GM12892 (cell line): ENCODE data around the gene RFPL1.

Source experiments
- POLR2A ChIP-seq: IDR thresholded peaks from 2 replicates; pipeline ENCODE4 v1.6.1; 2011; ENCODE audit warnings: low read depth, low read length, control low read depth
- POLR2AphosphoS5 ChIP-seq: IDR thresholded peaks from 2 replicates; pipeline ENCODE4 v1.6.1; 2011; ENCODE audit warnings: low read depth, low read length, control low read depth

DNA sequence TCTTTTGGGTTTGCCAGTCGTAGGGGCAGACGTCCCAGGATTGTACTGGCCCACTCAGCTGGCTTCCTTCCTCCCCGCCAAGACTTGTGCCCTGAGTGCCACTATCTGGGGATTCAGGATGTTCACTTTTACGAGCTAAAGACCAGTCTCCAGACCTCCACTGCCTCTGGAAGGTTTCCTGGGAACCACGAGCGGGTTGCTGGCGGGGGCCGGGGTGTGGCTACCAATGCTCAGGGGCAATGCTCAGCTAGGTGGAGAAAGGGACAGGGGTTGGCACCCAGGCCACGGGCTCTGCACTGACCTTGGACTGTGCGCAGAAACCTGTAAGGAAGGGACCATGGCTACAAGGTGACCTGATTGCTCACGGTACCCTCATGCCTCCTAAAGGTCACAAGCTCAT, 43.9 kb downstream of the RFPL1 start:
- TF ChIP-seq POLR2A (no peak), POLR2AphosphoS5 (no peak)
